ENCODE measurements around the gene FRMPD4. TPM values are rescaled to one million over a fixed set of nuclear protein-coding genes. Genes with fewer than 3 reads are reported as not detected.

Gene FRMPD4
- total and polyA plus RNA-seq, 2 of the 13 experiments (the other 11 are each of a cell fraction or from before 2014, with no cell fraction given), result not detected

DNA sequence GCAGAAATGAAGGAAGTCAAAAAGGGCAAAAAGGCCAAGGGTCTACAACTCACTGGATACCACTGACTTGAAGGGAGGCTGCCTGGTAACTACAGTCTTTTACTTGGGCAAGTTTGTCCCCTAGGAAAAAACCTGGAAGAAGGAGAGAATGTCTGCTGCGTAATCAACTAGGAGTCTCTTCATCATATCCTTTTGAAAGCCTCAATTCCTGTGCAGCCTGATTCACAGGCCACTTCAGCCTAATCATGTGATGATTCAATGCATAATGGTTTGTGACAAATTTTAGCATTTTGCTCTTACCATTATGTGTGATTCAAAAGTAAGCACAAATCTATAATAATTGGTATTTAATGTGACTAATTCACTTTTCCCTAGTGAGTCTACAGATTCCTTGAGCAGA lies 273.6 kb downstream of the FRMPD4 start (continued):
- TF ChIP-seq, protein P1, sequence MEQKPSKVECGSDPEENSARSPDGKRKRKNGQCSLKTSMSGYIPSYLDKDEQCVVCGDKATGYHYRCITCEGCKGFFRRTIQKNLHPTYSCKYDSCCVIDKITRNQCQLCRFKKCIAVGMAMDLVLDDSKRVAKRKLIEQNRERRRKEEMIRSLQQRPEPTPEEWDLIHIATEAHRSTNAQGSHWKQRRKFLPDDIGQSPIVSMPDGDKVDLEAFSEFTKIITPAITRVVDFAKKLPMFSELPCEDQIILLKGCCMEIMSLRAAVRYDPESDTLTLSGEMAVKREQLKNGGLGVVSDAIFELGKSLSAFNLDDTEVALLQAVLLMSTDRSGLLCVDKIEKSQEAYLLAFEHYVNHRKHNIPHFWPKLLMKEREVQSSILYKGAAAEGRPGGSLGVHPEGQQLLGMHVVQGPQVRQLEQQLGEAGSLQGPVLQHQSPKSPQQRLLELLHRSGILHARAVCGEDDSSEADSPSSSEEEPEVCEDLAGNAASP (CRISPR knock-in tag; IDR thresholded peaks at IDR 0.05; ENCODE audit: borderline replicate concordance), result no peak
- TF ChIP-seq, protein P2, sequence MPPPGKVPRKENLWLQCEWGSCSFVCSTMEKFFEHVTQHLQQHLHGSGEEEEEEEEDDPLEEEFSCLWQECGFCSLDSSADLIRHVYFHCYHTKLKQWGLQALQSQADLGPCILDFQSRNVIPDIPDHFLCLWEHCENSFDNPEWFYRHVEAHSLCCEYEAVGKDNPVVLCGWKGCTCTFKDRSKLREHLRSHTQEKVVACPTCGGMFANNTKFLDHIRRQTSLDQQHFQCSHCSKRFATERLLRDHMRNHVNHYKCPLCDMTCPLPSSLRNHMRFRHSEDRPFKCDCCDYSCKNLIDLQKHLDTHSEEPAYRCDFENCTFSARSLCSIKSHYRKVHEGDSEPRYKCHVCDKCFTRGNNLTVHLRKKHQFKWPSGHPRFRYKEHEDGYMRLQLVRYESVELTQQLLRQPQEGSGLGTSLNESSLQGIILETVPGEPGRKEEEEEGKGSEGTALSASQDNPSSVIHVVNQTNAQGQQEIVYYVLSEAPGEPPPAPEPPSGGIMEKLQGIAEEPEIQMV (CRISPR knock-in tag; IDR thresholded peaks at IDR 0.05; ENCODE audit: low read depth), result no peak
- no peak for TF ChIP-seq SMARCC2 (IDR thresholded peaks at IDR 0.05)
- no peak for TF ChIP-seq TOPORS (CRISPR knock-in tag; IDR thresholded peaks at IDR 0.05)
- TF ChIP-seq ZNF772 (CRISPR knock-in tag; IDR thresholded peaks at IDR 0.05), result no peak
- TF ChIP-seq RAD51 (IDR thresholded peaks at IDR 0.05; ENCODE audit: borderline replicate concordance), result no peak
- TF ChIP-seq NPAS2 (CRISPR knock-in tag; IDR thresholded peaks at IDR 0.05; ENCODE audit: borderline replicate concordance), result no peak
- TF ChIP-seq ZNF30 (CRISPR knock-in tag; IDR thresholded peaks at IDR 0.05), result no peak
- TF ChIP-seq, protein P3, sequence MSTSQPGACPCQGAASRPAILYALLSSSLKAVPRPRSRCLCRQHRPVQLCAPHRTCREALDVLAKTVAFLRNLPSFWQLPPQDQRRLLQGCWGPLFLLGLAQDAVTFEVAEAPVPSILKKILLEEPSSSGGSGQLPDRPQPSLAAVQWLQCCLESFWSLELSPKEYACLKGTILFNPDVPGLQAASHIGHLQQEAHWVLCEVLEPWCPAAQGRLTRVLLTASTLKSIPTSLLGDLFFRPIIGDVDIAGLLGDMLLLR (CRISPR knock-in tag; IDR thresholded peaks at IDR 0.05), result no peak
- no peak for TF ChIP-seq NCOR1 (IDR thresholded peaks at IDR 0.05; ENCODE audit: borderline replicate concordance, low read length)
- no peak for TF ChIP-seq ZNF33A (CRISPR knock-in tag; IDR thresholded peaks at IDR 0.05; ENCODE audit: borderline replicate concordance)

DNA sequence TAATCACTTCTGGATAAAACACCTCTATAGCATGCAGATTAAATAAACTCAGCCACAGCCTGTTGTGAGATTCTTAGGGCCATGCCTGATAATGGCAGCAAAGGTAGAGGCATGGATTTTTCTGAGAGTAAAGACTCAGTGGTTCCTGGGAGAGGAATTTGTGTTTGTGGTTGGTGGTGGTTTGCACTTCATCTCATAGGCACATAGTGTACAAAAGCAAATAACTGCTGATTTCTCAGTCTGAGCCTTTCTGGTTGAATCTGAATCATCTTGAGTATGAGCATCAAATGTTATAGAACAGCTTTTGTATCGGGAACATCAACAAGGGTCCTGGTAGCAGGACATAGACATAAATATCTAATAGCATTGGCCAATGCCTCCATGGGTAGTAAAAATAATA lies 274.3 kb downstream of the FRMPD4 start:
- in situ Hi-C loops (cut with HindIII; ENCODE audit: extremely low pct_ligation_motif_present, low pct_unique_long_range_greater_than_20kb) (no loop called here), intact Hi-C loops (cut with micrococcal nuclease; ENCODE audit: unreplicated experiment) (no loop called here)
- H3K4me1 ChIP-seq (ENCODE audit: insufficient read depth, low read length), result no peaks in the 10 kb centered on the region
- TF ChIP-seq ZFP62 (CRISPR knock-in tag; IDR thresholded peaks at IDR 0.05), result no peak
- no peak for TF ChIP-seq FOSL2 (CRISPR knock-in tag; IDR thresholded peaks at IDR 0.05)
- no peak for TF ChIP-seq ZNF382 (CRISPR knock-in tag; IDR thresholded peaks at IDR 0.05; ENCODE audit: borderline replicate concordance)
- no peak for TF ChIP-seq TMF1 (CRISPR knock-in tag; IDR thresholded peaks at IDR 0.05; ENCODE audit: low read depth)
- no peak overlapping the region for H3K4me2 ChIP-seq (ENCODE audit: low read depth, low read length)
- no peaks in the 10 kb centered on the region for H3K27me3 ChIP-seq (ENCODE audit: control insufficient read depth in 1 of 2, insufficient read depth in 2 of 2, low read length in 2 of 2)
- no peaks in the 10 kb centered on the region for H3K79me2 ChIP-seq (ENCODE audit: insufficient read depth, low read length)
- 0% methylated on average over 1 of the region's 1 CpG for WGBS (ENCODE audit: low lambda C conversion rate)
- H4K20me1 ChIP-seq (ENCODE audit: insufficient read depth, low read length), result no peaks in the 10 kb centered on the region
- BruUV-seq (replicated peaks), result no TSS peak
- H3K9ac ChIP-seq (ENCODE audit: insufficient read depth, low read depth, low read length), result no peak overlapping the region
- no peak overlapping the region for H2AFZ ChIP-seq (ENCODE audit: low read length)
- no peaks in the 10 kb centered on the region for H3K9me3 ChIP-seq (ENCODE audit: low read length)
- no peaks in the 10 kb centered on the region for H3K36me3 ChIP-seq (replicated peaks in 1 of 2; ENCODE audit: control insufficient read depth in 1 of 2, insufficient read depth in 2 of 2, low read length in 2 of 2)
- DNase-seq (ENCODE audit: low spot score), result no peak
- no peak for FAIRE-seq
- no peak overlapping the region for H3K27ac ChIP-seq (ENCODE audit: extremely low read length, insufficient read depth, low read length)
- H3K4me3 ChIP-seq (replicated peaks in 1 of 3; ENCODE audit: insufficient read depth in 1 of 3, low read depth in 2 of 3, low read length in 3 of 3), result no peak overlapping the region
- CTCF ChIA-PET (ENCODE audit: low intra/inter-chr PET ratio, low total read pairs), result no interaction called here
- no peak for ATAC-seq
- POLR2A ChIA-PET, result no interaction called here

All from HepG2 (cell line).